ENCODE results near the gene LTBR.

DNA sequence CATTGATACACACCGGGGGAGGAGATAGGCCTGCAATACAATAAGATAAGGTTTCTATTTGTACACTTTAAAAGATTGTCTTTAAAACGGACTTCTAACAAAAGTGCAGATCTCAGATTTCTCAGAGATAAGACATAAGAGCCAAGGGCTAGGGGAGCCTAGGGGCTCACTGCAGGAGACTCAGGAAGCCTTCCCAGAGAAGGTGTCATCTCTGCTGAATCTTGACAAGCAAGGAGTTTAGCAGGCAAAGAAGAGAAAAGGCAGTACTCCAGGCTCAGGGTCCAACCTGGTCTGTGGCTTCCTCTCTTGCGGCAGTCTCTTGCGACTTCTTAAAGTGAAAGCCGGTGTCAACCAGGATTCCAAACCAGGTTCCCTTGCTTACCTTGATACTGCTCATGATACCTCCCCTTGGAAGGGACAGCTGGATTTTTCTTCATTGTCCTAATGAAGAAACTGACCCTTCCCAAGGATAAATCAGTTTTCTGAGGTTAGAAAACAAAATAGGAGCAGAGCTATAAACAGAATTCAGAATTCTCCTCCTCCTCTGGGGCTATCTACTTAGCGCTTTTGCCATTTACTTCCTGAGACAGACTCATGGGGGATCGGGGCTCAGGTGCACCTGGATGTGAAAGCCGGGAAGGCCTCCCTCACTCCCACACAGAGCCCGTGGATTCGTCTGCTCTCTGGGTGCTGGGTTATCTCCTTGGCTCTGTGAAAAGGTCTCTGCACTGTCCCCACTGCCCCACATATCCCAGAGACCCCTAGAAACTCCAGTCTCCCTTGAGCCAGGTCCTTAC is 6.9 kb upstream of the LTBR start:
- TF ChIP-seq, protein P1, sequence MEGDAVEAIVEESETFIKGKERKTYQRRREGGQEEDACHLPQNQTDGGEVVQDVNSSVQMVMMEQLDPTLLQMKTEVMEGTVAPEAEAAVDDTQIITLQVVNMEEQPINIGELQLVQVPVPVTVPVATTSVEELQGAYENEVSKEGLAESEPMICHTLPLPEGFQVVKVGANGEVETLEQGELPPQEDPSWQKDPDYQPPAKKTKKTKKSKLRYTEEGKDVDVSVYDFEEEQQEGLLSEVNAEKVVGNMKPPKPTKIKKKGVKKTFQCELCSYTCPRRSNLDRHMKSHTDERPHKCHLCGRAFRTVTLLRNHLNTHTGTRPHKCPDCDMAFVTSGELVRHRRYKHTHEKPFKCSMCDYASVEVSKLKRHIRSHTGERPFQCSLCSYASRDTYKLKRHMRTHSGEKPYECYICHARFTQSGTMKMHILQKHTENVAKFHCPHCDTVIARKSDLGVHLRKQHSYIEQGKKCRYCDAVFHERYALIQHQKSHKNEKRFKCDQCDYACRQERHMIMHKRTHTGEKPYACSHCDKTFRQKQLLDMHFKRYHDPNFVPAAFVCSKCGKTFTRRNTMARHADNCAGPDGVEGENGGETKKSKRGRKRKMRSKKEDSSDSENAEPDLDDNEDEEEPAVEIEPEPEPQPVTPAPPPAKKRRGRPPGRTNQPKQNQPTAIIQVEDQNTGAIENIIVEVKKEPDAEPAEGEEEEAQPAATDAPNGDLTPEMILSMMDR (IDR thresholded peaks at IDR 0.05; ENCODE audit: extremely low read depth in 1 of 2, insufficient read depth in 1 of 2, low read depth in 1 of 2, low read length in 2 of 2), result no peak
- TF ChIP-seq POLR2A (IDR thresholded peaks at IDR 0.05; ENCODE audit: low read depth, low read length), result no peak

All from endothelial cell of umbilical vein (primary cell).